GM12873 (cell line): ENCODE results near the gene TFF1.

Source experiments
- TF ChIP-seq, protein P1 (sequence below): IDR thresholded peaks from 2 replicates; pipeline ENCODE4 v1.5.1; 2012; ENCODE audit warnings: low read depth, mild to moderate bottlenecking, moderate library complexity, low read length, control low read depth; ENCODE audit not compliant: insufficient read depth; ENCODE audit errors: missing control alignments

The TFF1 gene

DNA sequence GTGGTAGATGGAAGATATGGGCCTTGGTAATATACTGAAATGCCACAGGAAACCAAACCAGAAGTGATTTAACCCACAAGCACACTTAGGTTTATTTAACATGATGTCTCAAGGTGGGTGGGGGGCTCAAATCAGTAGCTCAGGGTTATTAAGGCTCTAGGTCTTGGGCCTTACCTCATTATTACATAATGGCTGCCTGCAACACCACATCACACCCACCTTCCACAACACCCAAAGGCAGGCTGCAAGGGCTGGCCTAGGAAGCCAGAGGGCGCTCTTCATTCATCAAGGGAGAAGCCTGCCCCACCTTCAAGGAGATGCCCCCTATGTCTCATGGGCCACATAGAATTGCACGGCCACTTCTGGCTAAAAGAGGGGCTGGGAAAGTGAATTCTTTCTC is 6.0 kb downstream of the TFF1 start:
- TF ChIP-seq, protein P1, sequence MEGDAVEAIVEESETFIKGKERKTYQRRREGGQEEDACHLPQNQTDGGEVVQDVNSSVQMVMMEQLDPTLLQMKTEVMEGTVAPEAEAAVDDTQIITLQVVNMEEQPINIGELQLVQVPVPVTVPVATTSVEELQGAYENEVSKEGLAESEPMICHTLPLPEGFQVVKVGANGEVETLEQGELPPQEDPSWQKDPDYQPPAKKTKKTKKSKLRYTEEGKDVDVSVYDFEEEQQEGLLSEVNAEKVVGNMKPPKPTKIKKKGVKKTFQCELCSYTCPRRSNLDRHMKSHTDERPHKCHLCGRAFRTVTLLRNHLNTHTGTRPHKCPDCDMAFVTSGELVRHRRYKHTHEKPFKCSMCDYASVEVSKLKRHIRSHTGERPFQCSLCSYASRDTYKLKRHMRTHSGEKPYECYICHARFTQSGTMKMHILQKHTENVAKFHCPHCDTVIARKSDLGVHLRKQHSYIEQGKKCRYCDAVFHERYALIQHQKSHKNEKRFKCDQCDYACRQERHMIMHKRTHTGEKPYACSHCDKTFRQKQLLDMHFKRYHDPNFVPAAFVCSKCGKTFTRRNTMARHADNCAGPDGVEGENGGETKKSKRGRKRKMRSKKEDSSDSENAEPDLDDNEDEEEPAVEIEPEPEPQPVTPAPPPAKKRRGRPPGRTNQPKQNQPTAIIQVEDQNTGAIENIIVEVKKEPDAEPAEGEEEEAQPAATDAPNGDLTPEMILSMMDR: peak; percentile 34

DNA sequence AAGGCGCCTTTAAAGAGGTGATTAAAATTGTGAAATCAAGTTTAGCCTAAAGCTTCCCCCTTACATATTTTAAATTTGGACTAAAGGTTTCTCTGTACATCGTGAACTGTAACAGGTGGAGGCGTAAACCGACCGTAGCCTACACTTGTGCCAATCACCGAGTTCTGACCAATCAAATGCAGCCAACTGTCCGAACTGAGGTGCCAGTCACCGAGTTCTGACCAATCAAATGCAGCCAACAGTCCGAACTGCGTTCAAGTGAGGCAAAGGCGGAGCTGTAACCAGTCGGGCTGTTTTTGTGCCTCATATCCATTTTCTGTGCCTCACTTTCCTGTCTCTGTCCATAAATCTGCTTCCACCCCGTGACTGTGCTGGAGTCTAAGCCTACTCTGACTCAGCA is 7.4 kb downstream of the TFF1 start:
- TF ChIP-seq, protein P1: no peak

DNA sequence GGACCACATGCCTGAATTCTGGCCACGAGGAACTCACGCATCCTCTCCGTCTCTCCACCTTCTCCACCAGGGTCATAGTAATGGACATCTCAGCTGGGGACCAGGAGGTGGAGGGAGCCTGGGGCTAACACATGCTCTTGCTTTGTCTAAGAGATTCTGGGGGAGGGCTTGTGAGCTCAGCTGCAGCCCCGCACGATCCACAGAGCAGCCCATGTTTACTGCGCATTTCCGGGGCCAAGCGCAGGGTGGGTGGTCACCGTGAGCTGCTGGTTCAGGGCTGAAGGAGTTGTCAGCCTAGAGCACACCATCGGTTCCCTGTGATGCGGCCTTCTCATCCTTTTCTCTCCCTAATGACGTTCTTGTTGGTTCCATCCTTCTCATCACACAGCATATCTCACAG is 8.1 kb downstream of the TFF1 start:
- TF ChIP-seq, protein P1: no peak

DNA sequence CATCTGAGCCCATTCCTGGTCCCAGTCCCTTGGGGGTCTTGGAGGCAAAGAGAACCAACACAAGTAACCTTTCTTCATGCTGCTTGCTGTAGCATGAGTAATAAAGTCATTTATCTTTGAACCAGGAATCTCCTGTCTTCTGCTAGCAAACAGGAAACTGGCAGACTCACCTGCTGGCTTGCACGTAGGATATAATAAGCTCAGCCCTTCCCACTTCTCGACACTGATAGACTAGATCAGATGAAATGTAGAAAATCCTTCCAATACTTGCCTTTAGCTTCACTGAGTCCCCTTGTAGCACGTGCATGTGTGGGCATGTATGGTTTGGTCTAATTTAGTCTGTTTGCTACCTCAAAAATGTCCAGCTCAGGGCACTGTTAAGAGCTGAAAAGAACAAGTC is 9.0 kb downstream of the TFF1 start:
- TF ChIP-seq, protein P1: no peak

DNA sequence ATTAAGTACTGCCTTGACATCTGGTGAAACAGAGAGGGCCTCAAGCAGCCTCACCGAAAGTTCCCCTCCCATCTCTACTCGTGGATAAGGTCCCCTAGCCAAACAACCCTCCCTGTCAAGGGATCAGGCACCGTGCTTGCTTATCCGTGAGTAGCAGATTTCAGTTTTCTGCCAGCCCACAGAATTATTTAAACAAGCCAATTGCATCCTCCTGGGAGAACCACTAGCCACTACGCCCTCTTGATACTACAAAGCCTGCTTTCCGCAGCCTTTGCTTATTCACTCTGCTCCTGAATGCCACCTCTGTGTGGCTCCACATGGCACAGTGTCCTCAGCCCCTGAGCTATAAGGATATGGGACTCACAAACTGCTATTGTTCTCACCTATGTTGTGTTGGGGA is 9.7 kb downstream of the TFF1 start:
- TF ChIP-seq, protein P1: no peak

DNA sequence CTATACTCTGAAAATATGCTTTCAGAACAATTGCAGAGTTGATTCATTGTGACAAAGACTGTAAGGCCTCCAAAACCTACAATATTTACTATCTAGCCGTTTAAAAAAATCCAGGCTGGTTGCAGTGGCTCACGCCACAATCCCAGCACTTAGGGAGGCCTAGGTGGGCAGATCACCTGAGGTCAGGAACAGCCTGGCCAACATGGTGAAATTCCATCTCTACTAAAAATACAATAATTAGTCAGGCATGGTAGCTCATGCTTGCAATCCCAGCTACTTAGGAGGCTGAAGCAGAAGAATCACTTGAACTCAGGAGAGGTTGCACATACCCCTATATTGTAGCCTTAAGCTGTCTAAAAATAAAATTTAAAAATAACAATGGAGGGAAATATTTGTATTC is 10.3 kb downstream of the TFF1 start:
- TF ChIP-seq, protein P1: no peak

DNA sequence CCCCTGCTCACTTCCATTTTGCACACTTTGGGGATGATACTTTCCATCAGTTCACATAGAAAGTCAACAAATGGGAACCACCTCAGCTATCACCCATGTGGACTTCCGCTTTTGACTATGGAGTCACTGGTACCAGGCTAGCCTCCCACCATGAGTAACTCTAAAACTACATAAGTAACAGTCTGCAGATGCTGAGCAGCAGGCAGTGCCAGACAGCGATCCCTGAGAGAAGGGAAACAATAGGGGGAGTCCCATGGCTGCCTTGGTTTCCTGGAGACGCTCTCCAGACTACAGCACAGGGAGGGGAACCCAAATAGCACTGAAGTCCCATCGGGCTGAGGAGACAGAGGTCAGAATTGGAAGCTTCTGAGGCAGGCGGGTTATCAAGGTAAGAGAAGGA is 12.7 kb downstream of the TFF1 start:
- TF ChIP-seq, protein P1: no peak
